ENCODE measurements around the gene SPECC1. TPM values are rescaled to one million over a fixed set of nuclear protein-coding genes. Genes with fewer than 3 reads are reported as not detected.
"Not testable (repeated sequence)": the region's sequence is repeated elsewhere in the genome, so short reads cannot be mapped to it uniquely, and the experiment has no call there.

Gene SPECC1
- total RNA-seq, 1 donor from 2014 or later: 12.9 TPM

- not testable (repeated sequence) for DNase-seq (ENCODE audit: extremely low read depth, low read depth, low spot score)
Measured at GRCh38 chr17:20227720-20228370, 218.7 kb downstream of the SPECC1 start.

- no peak for DNase-seq (ENCODE audit: extremely low read depth, low read depth, low spot score)
Measured at GRCh38 chr17:20228410-20228809, 219.3 kb downstream of the SPECC1 start.

GRCh38 chr17:20228860-20229259 lies 219.7 kb downstream of the SPECC1 start:
- DNase-seq (ENCODE audit: extremely low read depth, low read depth, low spot score): no peak

- DNase-seq (ENCODE audit: extremely low read depth, low read depth, low spot score): no peak
Measured at GRCh38 chr17:20230924-20231323, 221.8 kb downstream of the SPECC1 start.

GRCh38 chr17:20232611-20233010 lies 223.5 kb downstream of the SPECC1 start:
- no peak for DNase-seq (ENCODE audit: extremely low read depth, low read depth, low spot score)

GRCh38 chr17:20234276-20234675 lies 225.1 kb downstream of the SPECC1 start:
- no peak for DNase-seq (ENCODE audit: extremely low read depth, low read depth, low spot score)

- DNase-seq (ENCODE audit: extremely low read depth, low read depth, low spot score): no peak
Measured at GRCh38 chr17:20235747-20236146, 226.6 kb downstream of the SPECC1 start.

- no peak for DNase-seq (ENCODE audit: extremely low read depth, low read depth, low spot score)
Measured at GRCh38 chr17:20236578-20237227, 227.5 kb downstream of the SPECC1 start.

- not testable (repeated sequence) for DNase-seq (ENCODE audit: extremely low read depth, low read depth, low spot score)
Measured at GRCh38 chr17:20239776-20240175, 230.6 kb downstream of the SPECC1 start.

- DNase-seq (ENCODE audit: extremely low read depth, low read depth, low spot score): no peak
Measured at GRCh38 chr17:20241855-20242254, 232.7 kb downstream of the SPECC1 start.

- no peak for DNase-seq (ENCODE audit: extremely low read depth, low read depth, low spot score)
Measured at GRCh38 chr17:20242271-20242670, 233.1 kb downstream of the SPECC1 start.

GRCh38 chr17:20243524-20243923 lies 234.4 kb downstream of the SPECC1 start:
- no peak for DNase-seq (ENCODE audit: extremely low read depth, low read depth, low spot score)

- DNase-seq (ENCODE audit: extremely low read depth, low read depth, low spot score): no peak
Measured at GRCh38 chr17:20244671-20245070, 235.5 kb downstream of the SPECC1 start.

- DNase-seq (ENCODE audit: extremely low read depth, low read depth, low spot score): no peak
Measured at GRCh38 chr17:20246692-20247091, 237.5 kb downstream of the SPECC1 start.

- DNase-seq (ENCODE audit: extremely low read depth, low read depth, low spot score): no peak
Measured at GRCh38 chr17:20253323-20253722, 244.2 kb downstream of the SPECC1 start.

GRCh38 chr17:20254541-20254940 lies 245.4 kb downstream of the SPECC1 start:
- DNase-seq (ENCODE audit: extremely low read depth, low read depth, low spot score): no peak

GRCh38 chr17:20256144-20256543 lies 247.0 kb downstream of the SPECC1 start:
- no peak for DNase-seq (ENCODE audit: extremely low read depth, low read depth, low spot score)

GRCh38 chr17:20257008-20257407 lies 247.8 kb downstream of the SPECC1 start:
- no peak for DNase-seq (ENCODE audit: extremely low read depth, low read depth, low spot score)

- no peak for DNase-seq (ENCODE audit: extremely low read depth, low read depth, low spot score)
Measured at GRCh38 chr17:20257798-20258197, 248.6 kb downstream of the SPECC1 start.

GRCh38 chr17:20259668-20260067 lies 250.5 kb downstream of the SPECC1 start:
- no peak for DNase-seq (ENCODE audit: extremely low read depth, low read depth, low spot score)

GRCh38 chr17:20260268-20260667 lies 251.1 kb downstream of the SPECC1 start:
- no peak for DNase-seq (ENCODE audit: extremely low read depth, low read depth, low spot score)
